ENCODE results near the gene PAGR1.
"Not testable (repeated sequence)": the region's sequence is repeated elsewhere in the genome, so short reads cannot be mapped to it uniquely, and the experiment has no call there.

Gene PAGR1

DNA sequence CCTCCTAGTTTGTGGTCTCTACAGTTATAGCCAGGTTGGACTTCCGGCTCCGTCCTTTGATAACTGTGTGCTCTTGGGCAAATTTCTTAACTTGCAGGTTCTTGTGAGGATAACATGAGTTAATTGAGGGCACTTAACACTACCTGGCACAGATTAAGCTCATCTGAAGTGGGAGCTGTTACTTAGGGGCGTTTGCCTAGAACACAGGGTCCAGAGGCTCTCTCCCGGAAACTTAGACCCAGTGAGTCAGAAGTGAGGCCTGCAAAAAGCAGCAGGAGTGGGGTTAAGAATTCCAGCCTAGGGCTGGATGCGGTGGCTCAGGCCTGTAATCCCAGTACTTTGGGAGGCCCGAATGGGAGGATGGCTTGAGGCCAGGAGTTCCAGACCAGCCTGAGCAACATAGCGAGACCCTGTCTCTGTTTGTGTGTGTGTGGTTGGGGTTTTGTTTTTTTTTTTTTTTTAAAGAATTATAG is 5.7 kb downstream of the PAGR1 start:
- TF ChIP-seq, protein P1, sequence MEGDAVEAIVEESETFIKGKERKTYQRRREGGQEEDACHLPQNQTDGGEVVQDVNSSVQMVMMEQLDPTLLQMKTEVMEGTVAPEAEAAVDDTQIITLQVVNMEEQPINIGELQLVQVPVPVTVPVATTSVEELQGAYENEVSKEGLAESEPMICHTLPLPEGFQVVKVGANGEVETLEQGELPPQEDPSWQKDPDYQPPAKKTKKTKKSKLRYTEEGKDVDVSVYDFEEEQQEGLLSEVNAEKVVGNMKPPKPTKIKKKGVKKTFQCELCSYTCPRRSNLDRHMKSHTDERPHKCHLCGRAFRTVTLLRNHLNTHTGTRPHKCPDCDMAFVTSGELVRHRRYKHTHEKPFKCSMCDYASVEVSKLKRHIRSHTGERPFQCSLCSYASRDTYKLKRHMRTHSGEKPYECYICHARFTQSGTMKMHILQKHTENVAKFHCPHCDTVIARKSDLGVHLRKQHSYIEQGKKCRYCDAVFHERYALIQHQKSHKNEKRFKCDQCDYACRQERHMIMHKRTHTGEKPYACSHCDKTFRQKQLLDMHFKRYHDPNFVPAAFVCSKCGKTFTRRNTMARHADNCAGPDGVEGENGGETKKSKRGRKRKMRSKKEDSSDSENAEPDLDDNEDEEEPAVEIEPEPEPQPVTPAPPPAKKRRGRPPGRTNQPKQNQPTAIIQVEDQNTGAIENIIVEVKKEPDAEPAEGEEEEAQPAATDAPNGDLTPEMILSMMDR (IDR thresholded peaks at IDR 0.05; ENCODE audit: control insufficient read depth, insufficient read depth, low read depth, low read length, missing control alignments): no peak
- DNase-seq (ENCODE audit: low read depth): no peak
- peak overlapping the region; percentile 93 for H3K4me3 ChIP-seq (ENCODE audit: control insufficient read depth, low read depth, low read length)

DNA sequence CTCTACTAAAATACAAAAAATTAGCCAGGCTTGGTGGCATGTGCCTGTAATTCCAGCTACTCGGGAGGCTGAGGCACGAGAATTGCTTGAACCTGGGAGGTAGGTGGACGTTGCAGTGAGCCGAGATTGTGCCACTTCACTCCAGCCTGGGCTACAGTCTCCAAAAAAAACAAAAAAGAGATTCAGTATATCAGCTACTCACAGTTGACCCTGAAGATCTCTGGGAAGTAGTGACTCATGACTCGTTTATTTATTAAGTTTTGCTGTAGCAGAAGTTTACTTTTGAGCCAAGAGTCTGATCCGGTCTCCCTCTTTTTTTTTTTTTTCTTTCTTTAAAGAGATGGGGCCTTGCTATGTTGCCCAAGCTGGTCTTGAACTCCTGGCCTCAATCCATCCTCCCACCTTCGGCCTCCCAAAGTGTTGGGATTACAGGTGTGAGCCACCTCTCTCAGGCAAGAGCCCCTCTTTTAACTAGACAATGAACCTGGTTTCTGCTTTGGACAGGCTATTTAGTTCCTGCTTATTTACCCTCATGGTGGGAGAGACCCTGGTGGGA is 8.7 kb downstream of the PAGR1 start:
- DNase-seq (ENCODE audit: low read depth): no peak
- peak overlapping the region; percentile 18 for H3K4me3 ChIP-seq (ENCODE audit: control insufficient read depth, low read depth, low read length)
- TF ChIP-seq, protein P1 (IDR thresholded peaks at IDR 0.05; ENCODE audit: control insufficient read depth, insufficient read depth, low read depth, low read length, missing control alignments): no peak

- TF ChIP-seq, protein P1 (IDR thresholded peaks at IDR 0.05; ENCODE audit: control insufficient read depth, insufficient read depth, low read depth, low read length, missing control alignments): no peak
- H3K4me3 ChIP-seq (ENCODE audit: control insufficient read depth, low read depth, low read length): peak overlapping the region; percentile 18
- DNase-seq (ENCODE audit: low read depth): no peak
Observed at GRCh38 chr16:29825145-29826044, 9.4 kb downstream of the PAGR1 start.

DNA sequence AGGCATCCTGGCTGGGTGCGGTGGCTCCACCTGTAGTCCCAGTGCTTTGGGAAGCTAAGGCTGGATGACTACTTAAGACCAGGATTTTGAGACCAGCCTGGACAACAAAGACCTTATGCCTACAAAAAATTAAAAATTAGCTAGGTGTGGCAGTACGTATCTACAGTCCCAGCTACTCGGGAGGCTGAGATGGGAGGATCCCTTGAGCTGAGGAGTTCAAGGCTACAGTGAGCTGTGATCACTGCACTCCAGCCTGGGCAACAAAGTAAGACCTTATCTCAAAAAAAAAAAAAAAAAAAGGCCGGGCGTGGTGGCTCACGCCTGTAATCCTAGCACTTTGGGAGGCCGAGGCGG is 10.4 kb downstream of the PAGR1 start:
- TF ChIP-seq, protein P1 (IDR thresholded peaks at IDR 0.05; ENCODE audit: control insufficient read depth, insufficient read depth, low read depth, low read length, missing control alignments): no peak
- H3K4me3 ChIP-seq (ENCODE audit: control insufficient read depth, low read depth, low read length): no peak overlapping the region
- DNase-seq (ENCODE audit: low read depth): no peak

GRCh38 chr16:29830774-29831173 is 14.8 kb downstream of the PAGR1 start:
- DNase-seq (ENCODE audit: low read depth): no peak
- TF ChIP-seq, protein P1 (IDR thresholded peaks at IDR 0.05; ENCODE audit: control insufficient read depth, insufficient read depth, low read depth, low read length, missing control alignments): no peak
- no peak overlapping the region for H3K4me3 ChIP-seq (ENCODE audit: control insufficient read depth, low read depth, low read length)

DNA sequence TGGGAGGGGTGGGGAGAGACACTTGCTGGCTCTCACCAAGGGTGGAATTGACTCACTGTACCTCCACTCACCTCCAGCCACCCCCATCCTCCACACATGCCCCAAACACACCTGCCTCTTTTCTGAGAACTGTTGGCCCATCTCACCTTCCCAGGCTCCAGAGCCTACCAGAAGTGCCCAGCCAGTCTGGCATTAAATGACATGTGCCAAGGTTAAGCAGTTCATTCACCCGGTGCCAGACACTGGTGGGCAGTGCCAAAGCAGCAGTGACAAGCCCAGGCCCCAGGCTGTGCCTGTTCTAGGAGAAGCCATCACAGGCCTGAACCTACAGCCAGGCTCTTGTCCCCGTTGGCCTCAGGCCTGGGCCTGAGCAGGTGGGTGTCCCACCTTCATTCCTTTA is 15.5 kb downstream of the PAGR1 start:
- TF ChIP-seq, protein P1 (IDR thresholded peaks at IDR 0.05; ENCODE audit: control insufficient read depth, insufficient read depth, low read depth, low read length, missing control alignments): no peak
- DNase-seq (ENCODE audit: low read depth): no peak
- no peak overlapping the region for H3K4me3 ChIP-seq (ENCODE audit: control insufficient read depth, low read depth, low read length)

- not testable (repeated sequence) for H3K4me3 ChIP-seq (ENCODE audit: control insufficient read depth, low read depth, low read length); DNase-seq (ENCODE audit: low read depth)
Observed at GRCh38 chr16:29833219-29833618, 17.3 kb downstream of the PAGR1 start.
